HEK293 (cell line): ENCODE data around the gene AIF1L.

ENCODE experiments used
- CTCF ChIP-seq: fragments of 450-650 bp; formaldehyde crosslinking; IDR thresholded peaks from 2 replicates; pipeline ENCODE4 v1.5.1; 2016; ENCODE audit warnings: missing biosample characterization, missing genetic modification characterization
- SP2 ChIP-seq: fragments of 450-650 bp; formaldehyde crosslinking; IDR thresholded peaks from 2 replicates; pipeline ENCODE4 v1.5.1; 2016; ENCODE audit warnings: missing biosample characterization, missing genetic modification characterization
- ZBTB21 ChIP-seq: fragments of 450-650 bp; formaldehyde crosslinking; IDR thresholded peaks from 2 replicates; pipeline ENCODE4 v1.5.1; 2017; ENCODE audit warnings: missing biosample characterization, missing genetic modification characterization

- no peak for TF ChIP-seq ZBTB21 (tag by site-specific recombination)
- TF ChIP-seq SP2 (tag by site-specific recombination), result no peak
- TF ChIP-seq CTCF (tag by site-specific recombination), result no peak
Observed at GRCh38 chr9:131104016-131104740, 7.8 kb downstream of the AIF1L start.
